HG03342 (cell line): ENCODE measurements around the gene RNGTT.

Source experiments
- ATAC-seq: cut with Tn5 transposase; IDR thresholded peaks from one replicate; pipeline ENCODE4 v1.9.1; 2021; ENCODE audit warnings: mild to moderate bottlenecking, moderate library complexity; ENCODE audit not compliant: unreplicated experiment

Gene RNGTT

GRCh38 chr6:88670369-88670768, 293.0 kb downstream of the RNGTT start:
- no peak for ATAC-seq

- no peak for ATAC-seq
Measured at GRCh38 chr6:88669475-88669874, 293.9 kb downstream of the RNGTT start.

GRCh38 chr6:88666901-88667300, 296.5 kb downstream of the RNGTT start:
- ATAC-seq = no peak

- no peak for ATAC-seq
Measured at GRCh38 chr6:88665131-88665530, 298.3 kb downstream of the RNGTT start.

- ATAC-seq = no peak
Measured at GRCh38 chr6:88663801-88664200, 299.6 kb downstream of the RNGTT start.

- ATAC-seq = peak; percentile 40
Measured at GRCh38 chr6:88662653-88663174, 300.7 kb downstream of the RNGTT start.

GRCh38 chr6:88662163-88662580, 301.2 kb downstream of the RNGTT start:
- peak; percentile 80 for ATAC-seq

- no peak for ATAC-seq
Measured at GRCh38 chr6:88661136-88661535, 302.3 kb downstream of the RNGTT start.

- ATAC-seq = no peak
Measured at GRCh38 chr6:88655586-88655985, 307.8 kb downstream of the RNGTT start.

- ATAC-seq = no peak
Measured at GRCh38 chr6:88653936-88654335, 309.5 kb downstream of the RNGTT start.

- ATAC-seq = no peak
Measured at GRCh38 chr6:88651400-88651799, 312.0 kb downstream of the RNGTT start.

- no peak for ATAC-seq
Measured at GRCh38 chr6:88650979-88651378, 312.4 kb downstream of the RNGTT start.

GRCh38 chr6:88650029-88650619, 313.3 kb downstream of the RNGTT start:
- ATAC-seq = peak; percentile 95

- peak; percentile 91 for ATAC-seq
Measured at GRCh38 chr6:88641178-88641903, 322.1 kb downstream of the RNGTT start.

GRCh38 chr6:88637761-88638545, 325.5 kb downstream of the RNGTT start:
- ATAC-seq = no peak

- no peak for ATAC-seq
Measured at GRCh38 chr6:88636871-88637270, 326.5 kb downstream of the RNGTT start.

- no peak for ATAC-seq
Measured at GRCh38 chr6:88633782-88634181, 329.6 kb downstream of the RNGTT start.

GRCh38 chr6:88631830-88632229, 331.6 kb downstream of the RNGTT start:
- ATAC-seq = no peak

GRCh38 chr6:88629838-88630494, 333.5 kb downstream of the RNGTT start:
- ATAC-seq = peak; percentile 54

- ATAC-seq = no peak
Measured at GRCh38 chr6:88626460-88626859, 337.0 kb downstream of the RNGTT start.

GRCh38 chr6:88623531-88623930, 339.9 kb downstream of the RNGTT start:
- no peak for ATAC-seq
